Activated T-helper 2 cell treated with anti-CD3 and anti-CD28 coated beads, Interferon-gamma antibody, Interleukin-2, Interleukin-4, amounts not matched to agents 10 μg/mL and 5 μg/mL and 100 μg/mL, durations not matched to agents 14 hours and 24 hours and 36 hours (primary cell): Measurements from ENCODE around the gene NOL12. TPM values are rescaled to one million over a fixed set of nuclear protein-coding genes. Genes with fewer than 3 reads are reported as not detected.
"Not testable (repeated sequence)": the region's sequence is repeated elsewhere in the genome, so short reads cannot be mapped to it uniquely, and the experiment has no call there.

Source experiments
- DNase-seq: peaks from one replicate; pipeline ENCODE4 v3.0.0; 2021; ENCODE audit warnings: low spot score
- H3K27ac Mint-ChIP-seq: one replicate; pipeline ENCODE4 v1.8.0; 2021; ENCODE audit warnings: mixed read lengths
- H3K27me3 Mint-ChIP-seq: one replicate; pipeline ENCODE4 v1.8.0; 2021; ENCODE audit warnings: low read depth, mixed read lengths
- H3K36me3 Mint-ChIP-seq: one replicate; pipeline ENCODE4 v1.8.0; 2021; ENCODE audit warnings: low read depth, mixed read lengths
- H3K4me1 Mint-ChIP-seq: one replicate; pipeline ENCODE4 v1.8.0; 2021; ENCODE audit warnings: low read depth, mixed read lengths
- H3K4me3 Mint-ChIP-seq: one replicate; pipeline ENCODE4 v1.8.0; 2021; ENCODE audit warnings: low read depth, mild to moderate bottlenecking, moderate library complexity, mixed read lengths
- H3K9me3 Mint-ChIP-seq: one replicate; pipeline ENCODE4 v1.8.0; 2021; ENCODE audit warnings: mixed read lengths
- intact Hi-C: fragments of 100-400 bp; cut with micrococcal nuclease; formaldehyde crosslinking; loops from one replicate; pipeline ENCODE4 v1.15.1; 2023
- total RNA-seq: library from RNA; stranded (reverse); gene quantifications from 2 replicates; pipeline ENCODE4 v1.2.3, GENCODE V29; 2022

NOL12 gene
- total RNA-seq, 1 donor from 2014 or later, result 60.6 TPM

- intact Hi-C loops, result no loop called here
- H3K36me3 Mint-ChIP-seq, result no peaks in the 10 kb centered on the region
- DNase-seq, result no peak
- no peaks in the 10 kb centered on the region for H3K9me3 Mint-ChIP-seq
- H3K4me3 Mint-ChIP-seq, result no peak overlapping the region
- H3K4me1 Mint-ChIP-seq, result peaks cover 5% of the 10 kb centered on the region
- no peaks in the 10 kb centered on the region for H3K27me3 Mint-ChIP-seq
- no peak overlapping the region for H3K27ac Mint-ChIP-seq
Observed at GRCh38 chr22:37716708-37717107, 30.6 kb downstream of the NOL12 start.

DNA sequence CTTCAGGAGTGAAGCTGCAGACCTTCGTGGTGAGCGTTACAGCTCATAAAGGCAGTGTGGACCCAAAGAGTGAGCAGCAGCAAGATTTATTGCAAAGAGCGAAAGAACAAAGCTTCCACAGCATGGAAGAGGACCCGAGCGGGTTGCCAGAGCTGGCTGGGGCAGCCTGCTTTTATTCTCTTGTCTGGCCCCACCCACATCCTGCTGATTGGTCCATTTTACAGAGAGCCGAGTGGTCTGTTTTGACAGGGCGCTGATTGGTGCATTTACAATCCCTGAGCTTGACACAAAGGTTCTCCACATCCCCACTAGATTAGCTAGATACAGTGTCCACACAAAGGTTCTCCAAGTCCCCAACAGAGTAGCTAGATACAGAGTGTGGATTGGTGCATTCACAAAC, 31.1 kb downstream of the NOL12 start:
- H3K9me3 Mint-ChIP-seq, H3K27me3 Mint-ChIP-seq, H3K27ac Mint-ChIP-seq, H3K4me3 Mint-ChIP-seq, intact Hi-C loops, H3K36me3 Mint-ChIP-seq, H3K4me1 Mint-ChIP-seq, DNase-seq: not testable (repeated sequence)

- H3K4me1 Mint-ChIP-seq, H3K27me3 Mint-ChIP-seq, H3K27ac Mint-ChIP-seq, DNase-seq, intact Hi-C loops, H3K9me3 Mint-ChIP-seq, H3K36me3 Mint-ChIP-seq, H3K4me3 Mint-ChIP-seq: not testable (repeated sequence)
Observed at GRCh38 chr22:37717746-37718305, 31.7 kb downstream of the NOL12 start.

DNA sequence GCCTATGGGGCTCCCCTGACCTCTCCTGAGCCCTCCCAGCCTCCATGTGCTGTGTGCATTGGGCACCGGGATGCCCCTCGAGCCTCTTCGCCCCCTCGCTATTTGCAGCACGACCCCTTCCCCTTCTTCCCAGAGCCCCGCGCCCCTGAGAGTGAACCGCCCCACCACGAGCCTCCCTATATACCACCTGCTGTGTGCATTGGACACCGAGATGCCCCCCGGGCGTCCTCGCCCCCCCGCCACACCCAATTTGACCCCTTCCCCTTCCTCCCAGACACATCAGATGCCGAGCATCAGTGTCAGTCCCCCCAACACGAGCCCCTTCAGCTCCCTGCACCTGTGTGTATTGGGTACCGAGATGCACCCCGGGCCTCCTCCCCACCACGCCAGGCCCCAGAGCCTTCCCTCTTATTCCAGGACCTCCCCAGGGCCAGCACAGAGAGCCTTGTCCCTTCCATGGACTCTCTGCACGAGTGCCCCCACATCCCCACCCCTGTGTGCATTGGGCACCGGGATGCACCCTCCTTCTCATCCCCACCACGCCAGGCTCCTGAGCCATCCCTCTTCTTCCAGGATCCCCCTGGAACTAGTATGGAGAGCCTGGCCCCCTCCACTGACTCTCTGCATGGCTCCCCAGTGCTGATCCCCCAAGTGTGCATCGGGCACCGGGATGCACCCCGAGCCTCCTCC, 39.6 kb downstream of the NOL12 start:
- intact Hi-C loops, result no loop called here
- Mint-ChIP-seq H3K9me3 (no peaks in the 10 kb centered on the region), H3K4me1 (peaks cover 2% of the 10 kb centered on the region), H3K36me3 (no peaks in the 10 kb centered on the region), H3K27ac (no peak overlapping the region), H3K27me3 (no peaks in the 10 kb centered on the region), H3K4me3 (no peak overlapping the region)
- DNase-seq, result no peak

- no peaks in the 10 kb centered on the region for H3K27me3 Mint-ChIP-seq
- H3K36me3 Mint-ChIP-seq, result no peaks in the 10 kb centered on the region
- no peak overlapping the region for H3K4me3 Mint-ChIP-seq
- no peak overlapping the region for H3K27ac Mint-ChIP-seq
- no peak for DNase-seq
- H3K9me3 Mint-ChIP-seq, result no peaks in the 10 kb centered on the region
- intact Hi-C loops, result no loop called here
- peaks cover 2% of the 10 kb centered on the region for H3K4me1 Mint-ChIP-seq
Observed at GRCh38 chr22:37726241-37726887, 40.2 kb downstream of the NOL12 start.

GRCh38 chr22:37728620-37729019, 42.5 kb downstream of the NOL12 start:
- Mint-ChIP-seq H3K36me3 (no peaks in the 10 kb centered on the region), H3K9me3 (no peaks in the 10 kb centered on the region), H3K4me3 (no peak overlapping the region), H3K27ac (no peak overlapping the region), H3K4me1 (peaks cover 2% of the 10 kb centered on the region), H3K27me3 (no peaks in the 10 kb centered on the region)
- intact Hi-C loops, result no loop called here
- no peak for DNase-seq

GRCh38 chr22:37731804-37732471, 45.8 kb downstream of the NOL12 start:
- Mint-ChIP-seq H3K9me3 (no peaks in the 10 kb centered on the region), H3K4me3 (no peak overlapping the region), H3K27me3 (no peaks in the 10 kb centered on the region), H3K4me1 (no peaks in the 10 kb centered on the region), H3K27ac (no peak overlapping the region), H3K36me3 (no peaks in the 10 kb centered on the region)
- DNase-seq, result no peak
- intact Hi-C loops, result no loop called here

GRCh38 chr22:37732699-37733607, 46.8 kb downstream of the NOL12 start:
- Mint-ChIP-seq H3K9me3 (no peaks in the 10 kb centered on the region), H3K4me3 (no peak overlapping the region), H3K27me3 (no peaks in the 10 kb centered on the region), H3K27ac (no peak overlapping the region), H3K4me1 (no peaks in the 10 kb centered on the region), H3K36me3 (no peaks in the 10 kb centered on the region)
- DNase-seq, result no peak
- intact Hi-C loops, result no loop called here

- no peak overlapping the region for H3K4me3 Mint-ChIP-seq
- intact Hi-C loops, result no loop called here
Observed at GRCh38 chr22:37733625-37734401, 47.7 kb downstream of the NOL12 start.

GRCh38 chr22:37734402-37734700, 48.2 kb downstream of the NOL12 start:
- no peak overlapping the region for H3K4me3 Mint-ChIP-seq
- no peak for DNase-seq
- H3K9me3 Mint-ChIP-seq, result no peaks in the 10 kb centered on the region
- no peak overlapping the region for H3K27ac Mint-ChIP-seq
- no peaks in the 10 kb centered on the region for H3K27me3 Mint-ChIP-seq
- H3K36me3 Mint-ChIP-seq, result no peaks in the 10 kb centered on the region
- no peaks in the 10 kb centered on the region for H3K4me1 Mint-ChIP-seq
- intact Hi-C loops, result no loop called here

More at GRCh38 chr22:37733625-37734401, 47.7 kb downstream of the NOL12 start:
- Mint-ChIP-seq H3K36me3 (no peaks in the 10 kb centered on the region), H3K4me1 (no peaks in the 10 kb centered on the region), H3K27me3 (no peaks in the 10 kb centered on the region), H3K9me3 (no peaks in the 10 kb centered on the region), H3K27ac (no peak overlapping the region)
- no peak for DNase-seq

DNA sequence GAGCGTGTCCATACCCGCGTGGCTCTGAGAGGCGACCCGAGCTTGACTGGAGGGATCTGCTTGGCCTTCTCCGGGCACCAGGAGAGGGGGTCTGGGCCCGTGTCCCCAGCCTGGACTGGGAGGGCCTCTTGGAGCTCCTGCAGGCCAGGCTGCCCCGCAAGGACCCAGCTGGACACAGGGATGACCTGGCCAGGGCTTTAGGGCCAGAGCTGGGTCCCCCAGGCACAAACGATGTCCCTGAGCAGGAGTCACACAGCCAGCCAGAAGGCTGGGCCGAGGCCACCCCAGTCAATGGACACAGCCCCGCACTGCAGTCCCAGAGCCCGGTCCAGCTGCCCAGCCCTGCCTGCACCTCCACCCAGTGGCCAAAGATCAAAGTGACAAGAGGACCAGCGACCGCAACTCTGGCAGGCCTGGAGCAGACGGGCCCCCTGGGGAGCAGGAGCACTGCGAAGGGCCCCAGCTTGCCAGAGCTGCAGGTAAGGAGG, 48.9 kb downstream of the NOL12 start:
- no peaks in the 10 kb centered on the region for H3K36me3 Mint-ChIP-seq
- H3K27me3 Mint-ChIP-seq, result no peaks in the 10 kb centered on the region
- H3K27ac Mint-ChIP-seq, result no peak overlapping the region
- DNase-seq, result no peak
- no peaks in the 10 kb centered on the region for H3K4me1 Mint-ChIP-seq
- intact Hi-C loops, result no loop called here
- H3K4me3 Mint-ChIP-seq, result no peak overlapping the region
- no peaks in the 10 kb centered on the region for H3K9me3 Mint-ChIP-seq

DNA sequence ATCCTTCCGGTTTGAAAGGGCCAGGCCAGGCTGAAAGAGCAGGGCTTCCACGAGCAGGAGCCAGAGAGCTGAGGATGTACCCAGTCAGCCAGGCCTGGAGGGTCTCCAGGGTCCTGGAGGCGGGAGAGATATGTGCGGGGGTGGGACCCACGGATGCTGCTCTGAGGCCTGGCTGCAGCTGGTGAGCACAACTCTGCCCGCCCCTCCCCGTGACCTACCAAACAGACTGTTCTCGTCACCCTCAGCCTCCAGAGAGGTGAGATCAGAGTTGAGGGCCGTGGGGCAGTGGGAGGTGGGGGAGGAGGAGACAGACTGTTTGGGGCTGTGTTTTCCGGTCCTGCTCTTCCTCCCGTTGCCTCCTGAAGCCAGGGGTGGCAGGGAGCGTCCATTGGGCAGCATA, 52.9 kb downstream of the NOL12 start:
- Mint-ChIP-seq H3K27ac (no peak overlapping the region), H3K36me3 (no peaks in the 10 kb centered on the region), H3K4me1 (peaks cover 9% of the 10 kb centered on the region), H3K27me3 (no peaks in the 10 kb centered on the region), H3K9me3 (no peaks in the 10 kb centered on the region), H3K4me3 (no peak overlapping the region)
- no peak for DNase-seq
- intact Hi-C loops, result no loop called here
